ENCODE measurements around the gene AP1S1.

DNA sequence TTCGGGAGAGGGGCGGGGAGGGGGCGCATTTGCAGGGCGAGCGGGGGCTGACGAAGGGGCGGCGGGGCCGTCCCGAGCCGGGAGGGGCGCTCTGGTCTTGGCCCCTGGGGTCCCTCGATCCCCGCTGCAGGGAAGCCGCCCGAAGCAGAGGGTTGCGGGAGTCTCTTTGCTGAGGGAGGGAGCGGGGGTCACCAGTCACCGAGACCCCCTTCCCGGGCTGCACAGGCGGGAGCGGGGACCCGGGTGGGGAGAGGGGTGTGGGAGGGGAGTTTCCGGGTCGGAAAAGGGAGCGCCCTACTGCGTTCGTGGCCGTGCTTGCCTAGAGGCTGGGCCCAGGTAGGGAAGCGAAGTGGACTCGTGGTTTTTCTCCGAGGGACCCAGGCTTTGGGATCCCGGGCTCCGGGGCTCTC, 422 bp downstream of the AP1S1 start:
- TF ChIP-seq, protein P1, sequence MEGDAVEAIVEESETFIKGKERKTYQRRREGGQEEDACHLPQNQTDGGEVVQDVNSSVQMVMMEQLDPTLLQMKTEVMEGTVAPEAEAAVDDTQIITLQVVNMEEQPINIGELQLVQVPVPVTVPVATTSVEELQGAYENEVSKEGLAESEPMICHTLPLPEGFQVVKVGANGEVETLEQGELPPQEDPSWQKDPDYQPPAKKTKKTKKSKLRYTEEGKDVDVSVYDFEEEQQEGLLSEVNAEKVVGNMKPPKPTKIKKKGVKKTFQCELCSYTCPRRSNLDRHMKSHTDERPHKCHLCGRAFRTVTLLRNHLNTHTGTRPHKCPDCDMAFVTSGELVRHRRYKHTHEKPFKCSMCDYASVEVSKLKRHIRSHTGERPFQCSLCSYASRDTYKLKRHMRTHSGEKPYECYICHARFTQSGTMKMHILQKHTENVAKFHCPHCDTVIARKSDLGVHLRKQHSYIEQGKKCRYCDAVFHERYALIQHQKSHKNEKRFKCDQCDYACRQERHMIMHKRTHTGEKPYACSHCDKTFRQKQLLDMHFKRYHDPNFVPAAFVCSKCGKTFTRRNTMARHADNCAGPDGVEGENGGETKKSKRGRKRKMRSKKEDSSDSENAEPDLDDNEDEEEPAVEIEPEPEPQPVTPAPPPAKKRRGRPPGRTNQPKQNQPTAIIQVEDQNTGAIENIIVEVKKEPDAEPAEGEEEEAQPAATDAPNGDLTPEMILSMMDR (conservative IDR thresholded peaks at IDR 0.05; ENCODE audit: low read depth, low read length) = no peak
- TF ChIP-seq EZH2 (IDR thresholded peaks at IDR 0.05; ENCODE audit: borderline replicate concordance, low read depth, low read length, poor library complexity, severe bottlenecking) = no peak
